ENCODE results near the gene FGD2. TPM values are rescaled to one million over a fixed set of nuclear protein-coding genes. Genes with fewer than 3 reads are reported as not detected.

The FGD2 gene
- polyA plus RNA-seq, 3 donors from 2014 or later = 0.77 to 3.6 (median 1.9) TPM

DNA sequence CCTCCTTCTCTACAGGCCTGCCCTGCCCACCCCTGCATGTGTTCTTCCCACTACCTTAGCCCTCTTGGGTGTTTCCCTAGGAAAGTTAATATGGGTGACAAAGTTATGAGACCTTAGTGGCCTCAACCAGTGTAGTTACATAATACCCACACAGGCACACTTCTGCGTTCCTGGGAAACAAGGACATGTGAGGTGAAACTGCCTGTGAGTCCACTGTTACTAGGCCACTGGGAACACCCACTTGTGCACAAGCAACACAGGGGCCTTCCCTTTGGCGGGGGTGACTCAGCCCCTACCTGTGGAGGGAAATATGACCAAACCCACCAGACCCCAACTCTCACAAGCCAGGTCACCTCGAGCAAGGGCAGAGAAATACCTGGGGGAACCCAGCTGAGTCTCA, 38.2 kb upstream of the FGD2 start:
- peaks cover 3 to 40% (median 12%) of the 10 kb centered on the region in 3 donors for H3K36me3 Mint-ChIP-seq
- H3K4me3 Mint-ChIP-seq = no peak overlapping the region
- H3K9me3 Mint-ChIP-seq = no peaks in the 10 kb centered on the region
- no peak for DNase-seq
- H3K4me1 Mint-ChIP-seq = peaks cover 13 to 20% of the 10 kb centered on the region in 2 donors
- H3K27ac Mint-ChIP-seq = peak overlapping the region in 1 of 6 donors; percentile 36
- H3K27me3 Mint-ChIP-seq (ENCODE audit: low read depth in 3 of 3) = peaks cover 0 to 10% (median 2%) of the 10 kb centered on the region in 3 donors

DNA sequence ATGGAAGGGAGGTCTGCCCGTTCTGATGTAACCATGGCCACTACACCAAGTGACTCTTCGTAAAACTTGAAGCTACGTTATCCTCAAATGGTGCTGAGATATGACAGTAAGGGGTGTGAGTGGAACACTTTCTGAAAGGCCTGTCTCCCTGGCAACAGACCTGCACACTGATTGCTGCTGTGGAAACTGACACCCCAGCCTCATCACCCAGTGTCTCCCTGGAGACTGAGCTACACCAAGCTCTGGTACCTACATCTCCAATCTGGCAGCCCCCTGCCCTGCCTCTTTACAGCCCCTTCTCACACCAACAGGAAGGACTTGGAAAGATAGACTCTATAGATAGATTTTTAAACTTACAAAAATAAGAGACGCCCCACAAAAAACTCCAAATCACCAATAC, 37.7 kb upstream of the FGD2 start:
- Mint-ChIP-seq H3K27me3 (ENCODE audit: low read depth in 3 of 3) (peaks cover 0 to 6% (median 2%) of the 10 kb centered on the region in 3 donors), H3K27ac (no peak overlapping the region), H3K9me3 (no peaks in the 10 kb centered on the region), H3K36me3 (peaks cover 6 to 44% (median 12%) of the 10 kb centered on the region in 3 donors), H3K4me3 (no peak overlapping the region), H3K4me1 (peaks cover 12 to 17% of the 10 kb centered on the region in 2 donors)
- no peak for DNase-seq

DNA sequence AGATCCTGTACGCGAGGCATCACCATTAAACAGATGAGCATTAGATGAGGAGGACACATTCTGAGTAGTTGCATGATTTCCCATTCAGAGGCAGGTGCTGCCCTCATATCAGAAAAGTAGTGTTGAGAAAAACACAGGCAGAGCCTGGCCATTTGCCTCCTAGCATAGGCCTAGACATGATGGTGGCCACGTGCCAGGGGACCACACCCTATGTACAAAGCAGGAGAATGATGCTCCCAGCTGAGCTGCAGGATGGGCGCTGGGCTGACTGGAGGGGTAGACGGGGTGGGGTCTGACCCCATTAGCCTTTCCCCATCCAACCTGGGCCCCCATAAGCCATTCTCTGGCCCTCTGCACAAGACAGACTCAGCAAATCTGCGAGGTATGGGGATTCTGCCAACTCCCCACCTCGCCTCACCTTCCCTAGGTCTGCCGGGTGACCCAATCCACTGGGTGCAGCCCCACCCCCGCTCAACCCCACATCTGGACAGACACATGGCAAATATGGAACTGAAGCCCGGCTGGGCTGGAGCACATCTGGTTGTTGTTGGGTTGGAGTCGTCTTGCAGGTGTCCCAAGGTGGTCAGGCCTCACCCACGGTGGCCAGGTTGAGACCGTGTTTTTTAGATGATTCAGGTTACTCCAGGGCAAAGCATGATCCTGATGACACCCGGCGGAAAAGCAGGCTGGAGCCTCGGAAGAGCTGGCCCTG, 37.0 kb upstream of the FGD2 start:
- Mint-ChIP-seq H3K27me3 (ENCODE audit: low read depth in 3 of 3) (peaks cover 0 to 5% (median 2%) of the 10 kb centered on the region in 3 donors), H3K4me1 (peaks cover 5 to 11% of the 10 kb centered on the region in 2 donors), H3K9me3 (no peaks in the 10 kb centered on the region), H3K4me3 (no peak overlapping the region), H3K36me3 (peaks cover 7 to 49% (median 12%) of the 10 kb centered on the region in 3 donors), H3K27ac (peak overlapping the region in 1 of 6 donors; percentile 12)
- DNase-seq = no peak

DNA sequence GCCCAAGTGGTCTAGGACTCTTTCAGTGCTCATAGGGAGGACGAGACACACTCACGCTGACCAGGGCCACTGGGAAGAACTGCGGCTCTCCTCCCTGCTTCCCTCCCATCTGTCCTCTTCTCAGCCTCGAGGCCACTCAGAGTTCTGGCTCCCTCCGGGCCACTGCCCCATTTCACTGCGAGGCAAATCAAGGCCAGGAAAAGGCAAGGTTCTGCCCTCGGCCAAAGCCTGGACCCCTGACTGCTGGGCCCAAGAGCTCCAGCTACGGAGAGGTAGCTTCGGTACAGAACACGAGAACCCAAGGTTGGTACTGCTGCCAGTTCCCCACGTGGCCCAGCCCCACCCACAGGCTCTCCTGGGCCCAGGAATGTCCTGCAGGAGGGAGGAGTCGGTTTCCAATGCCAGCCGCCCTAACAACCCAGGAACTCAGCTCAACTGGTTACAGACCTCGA, 36.2 kb upstream of the FGD2 start:
- Mint-ChIP-seq H3K4me3 (no peak overlapping the region), H3K4me1 (peaks cover 0 to 4% of the 10 kb centered on the region in 2 donors), H3K27me3 (ENCODE audit: low read depth in 3 of 3) (peaks cover 0 to 5% (median 2%) of the 10 kb centered on the region in 3 donors), H3K9me3 (no peaks in the 10 kb centered on the region), H3K27ac (no peak overlapping the region), H3K36me3 (peaks cover 11 to 49% (median 19%) of the 10 kb centered on the region in 3 donors)
- DNase-seq = no peak

GRCh38 chr6:36969988-36970891, 35.2 kb upstream of the FGD2 start:
- no peak overlapping the region for H3K4me3 Mint-ChIP-seq
- H3K36me3 Mint-ChIP-seq = peaks cover 11 to 57% (median 19%) of the 10 kb centered on the region in 3 donors
- H3K27me3 Mint-ChIP-seq (ENCODE audit: low read depth in 3 of 3) = peaks cover 0 to 5% (median 2%) of the 10 kb centered on the region in 3 donors
- H3K9me3 Mint-ChIP-seq = no peaks in the 10 kb centered on the region
- DNase-seq = no peak
- H3K4me1 Mint-ChIP-seq = no peaks in the 10 kb centered on the region
- peak overlapping the region in 2 of 6 donors; percentile 46 to 48 for H3K27ac Mint-ChIP-seq

- H3K27ac Mint-ChIP-seq = no peak overlapping the region
- no peak for DNase-seq
- no peaks in the 10 kb centered on the region for H3K9me3 Mint-ChIP-seq
- peaks cover 15 to 64% (median 24%) of the 10 kb centered on the region in 3 donors for H3K36me3 Mint-ChIP-seq
- no peaks in the 10 kb centered on the region for H3K4me1 Mint-ChIP-seq
- H3K4me3 Mint-ChIP-seq = no peak overlapping the region
- H3K27me3 Mint-ChIP-seq (ENCODE audit: low read depth in 3 of 3) = peaks cover 0 to 5% (median 2%) of the 10 kb centered on the region in 3 donors
These were observed 34.3 kb upstream of the FGD2 start for GRCh38 chr6:36970892-36971842.

DNA sequence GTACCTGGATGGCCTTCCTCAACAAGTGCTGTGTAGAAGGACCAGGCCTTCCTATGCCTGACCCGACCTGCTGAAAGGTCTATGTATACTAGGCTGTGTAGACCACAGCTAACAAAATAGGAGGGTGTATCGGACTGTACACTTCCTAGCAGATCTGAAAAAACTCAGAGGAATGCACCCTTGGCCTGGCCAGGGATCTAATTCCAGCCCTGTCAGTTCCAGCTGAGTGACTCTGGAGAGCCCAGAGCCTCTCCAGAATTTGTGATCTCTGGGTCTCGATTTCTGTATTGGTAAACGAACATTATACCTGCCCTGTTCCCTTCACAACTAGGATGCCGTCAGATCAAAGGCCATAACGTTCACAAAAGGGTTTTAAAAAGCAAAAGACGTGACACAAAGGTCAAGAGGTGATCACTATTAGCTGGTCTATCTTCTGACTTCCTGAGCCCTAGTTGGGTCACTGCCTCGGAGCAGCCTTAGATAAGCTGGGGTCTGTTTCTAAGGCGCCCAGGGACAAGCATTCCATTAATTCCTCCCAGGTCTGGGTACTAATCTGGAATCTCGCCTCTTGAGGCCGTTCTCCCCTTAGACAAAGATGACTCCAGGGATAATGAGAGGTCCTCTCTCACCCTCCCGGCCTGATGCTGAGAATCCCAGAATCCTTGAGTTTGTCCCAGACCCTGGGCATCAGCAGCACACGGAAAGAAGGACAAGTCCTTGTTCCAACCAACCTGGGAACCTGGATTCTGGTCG, 33.4 kb upstream of the FGD2 start:
- DNase-seq = no peak
- no peak overlapping the region for H3K4me3 Mint-ChIP-seq
- peak overlapping the region in 1 of 6 donors; percentile 74 for H3K27ac Mint-ChIP-seq
- no peaks in the 10 kb centered on the region for H3K4me1 Mint-ChIP-seq
- peaks cover 15 to 64% (median 24%) of the 10 kb centered on the region in 3 donors for H3K36me3 Mint-ChIP-seq
- peaks cover 0 to 7% (median 0%) of the 10 kb centered on the region in 3 donors for H3K27me3 Mint-ChIP-seq (ENCODE audit: low read depth in 3 of 3)
- no peaks in the 10 kb centered on the region for H3K9me3 Mint-ChIP-seq

GRCh38 chr6:36973190-36973589, 32.3 kb upstream of the FGD2 start:
- no peaks in the 10 kb centered on the region for H3K4me1 Mint-ChIP-seq

DNA sequence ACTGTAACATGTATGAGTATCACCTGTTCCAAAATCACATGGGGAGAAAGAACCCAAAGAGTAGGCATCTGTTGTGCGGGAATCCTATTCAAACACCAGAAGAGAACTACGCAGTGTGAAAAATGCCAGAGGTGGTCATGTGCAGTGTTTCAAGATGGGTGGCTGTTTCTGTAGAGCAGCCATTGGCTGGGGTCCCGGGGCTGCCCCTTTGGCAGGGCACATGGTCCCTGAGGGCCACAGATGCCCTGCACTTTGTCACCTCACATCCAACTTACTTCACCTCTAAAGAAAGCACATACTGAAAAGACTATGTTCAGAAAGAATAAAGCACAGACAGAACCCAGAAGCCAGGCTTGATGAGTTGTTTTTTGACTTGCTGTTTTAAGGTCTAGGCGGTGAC, 31.8 kb upstream of the FGD2 start:
- Mint-ChIP-seq H3K27ac (no peak overlapping the region), H3K9me3 (no peaks in the 10 kb centered on the region), H3K4me3 (peak overlapping the region in 1 of 5 donors; percentile 4), H3K4me1 (no peaks in the 10 kb centered on the region), H3K27me3 (ENCODE audit: low read depth in 3 of 3) (peaks cover 0 to 6% (median 0%) of the 10 kb centered on the region in 3 donors), H3K36me3 (peaks cover 20 to 59% (median 24%) of the 10 kb centered on the region in 3 donors)
- DNase-seq = no peak

More at GRCh38 chr6:36973190-36973589, 32.3 kb upstream of the FGD2 start:
- Mint-ChIP-seq H3K4me3 (no peak overlapping the region), H3K27me3 (ENCODE audit: low read depth in 3 of 3) (peaks cover 0 to 6% (median 0%) of the 10 kb centered on the region in 3 donors), H3K9me3 (no peaks in the 10 kb centered on the region), H3K36me3 (peaks cover 20 to 60% (median 24%) of the 10 kb centered on the region in 3 donors), H3K27ac (no peak overlapping the region)
- no peak for DNase-seq

DNA sequence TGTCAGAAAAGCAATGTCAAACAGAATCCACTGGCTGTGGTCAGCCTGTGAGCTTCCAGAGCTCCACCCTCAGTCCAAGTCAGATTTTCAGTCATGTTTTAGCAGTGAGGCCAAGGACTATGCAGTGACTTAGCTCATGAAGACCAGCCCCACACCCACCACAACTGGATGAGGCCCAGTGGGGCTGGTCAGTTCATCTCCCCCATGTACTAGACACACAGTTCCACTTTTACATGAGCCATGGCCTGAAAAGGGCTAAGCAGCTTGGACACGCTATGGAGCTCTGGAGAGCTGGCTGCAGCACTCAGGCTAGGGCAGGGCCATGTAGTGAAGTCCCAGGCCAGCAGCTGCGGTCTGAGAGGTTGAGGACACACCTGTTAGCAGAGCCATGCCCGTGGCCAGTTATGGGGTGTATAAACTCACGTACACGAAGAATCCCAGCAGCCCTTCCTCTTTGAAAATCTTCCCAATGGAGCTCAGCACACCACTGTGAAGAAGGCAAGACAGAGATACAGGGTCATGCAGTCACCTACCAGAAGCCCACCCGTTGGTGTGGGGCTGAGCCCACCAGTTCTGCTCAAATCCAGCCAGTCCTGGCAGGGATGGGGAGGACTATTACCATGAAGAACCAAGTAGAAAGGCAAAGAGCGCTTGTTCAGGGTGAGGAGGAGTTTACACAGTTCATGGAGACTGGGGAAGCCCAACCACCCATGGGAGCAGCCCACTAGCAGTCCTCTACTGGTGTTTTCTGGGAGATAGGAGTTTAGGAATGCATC, 30.0 kb upstream of the FGD2 start:
- Mint-ChIP-seq H3K36me3 (peaks cover 17 to 49% (median 21%) of the 10 kb centered on the region in 3 donors), H3K4me3 (no peak overlapping the region), H3K9me3 (no peaks in the 10 kb centered on the region), H3K27me3 (ENCODE audit: low read depth in 3 of 3) (peaks cover 0 to 3% (median 0%) of the 10 kb centered on the region in 3 donors), H3K27ac (no peak overlapping the region), H3K4me1 (peaks cover 10 to 16% of the 10 kb centered on the region in 2 donors)
- no peak for DNase-seq

GRCh38 chr6:36976007-36976264, 29.5 kb upstream of the FGD2 start:
- peaks cover 17 to 49% (median 21%) of the 10 kb centered on the region in 3 donors for H3K36me3 Mint-ChIP-seq
- no peak for DNase-seq
- H3K27me3 Mint-ChIP-seq (ENCODE audit: low read depth in 3 of 3) = peaks cover 0 to 3% (median 0%) of the 10 kb centered on the region in 3 donors
- no peak overlapping the region for H3K27ac Mint-ChIP-seq
- H3K4me1 Mint-ChIP-seq = peaks cover 13 to 22% of the 10 kb centered on the region in 2 donors
- H3K4me3 Mint-ChIP-seq = no peak overlapping the region
- H3K9me3 Mint-ChIP-seq = peaks cover 0 to 2% (median 0%) of the 10 kb centered on the region in 6 donors

DNA sequence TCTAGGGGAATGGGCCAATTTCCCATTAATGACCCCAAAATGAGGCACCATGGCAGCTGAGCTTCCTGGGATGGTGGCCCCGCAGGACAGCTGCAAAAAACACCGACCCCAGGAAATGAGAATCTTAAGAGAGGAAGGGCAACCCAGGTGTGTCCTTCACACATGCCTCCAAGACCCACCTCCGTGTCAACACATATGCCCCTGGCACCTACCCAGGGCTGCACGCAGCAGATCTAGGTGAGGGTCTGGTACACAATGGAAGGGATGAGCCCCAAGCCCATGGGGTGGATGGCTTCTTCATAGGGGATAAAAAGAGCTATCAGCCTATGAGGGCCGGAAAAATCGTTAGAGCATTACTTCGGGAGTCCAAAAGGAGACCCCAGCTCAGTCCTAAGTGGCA, 28.9 kb upstream of the FGD2 start:
- peaks cover 16 to 24% of the 10 kb centered on the region in 2 donors for H3K4me1 Mint-ChIP-seq
- peaks cover 0 to 2% (median 0%) of the 10 kb centered on the region in 6 donors for H3K9me3 Mint-ChIP-seq
- no peak overlapping the region for H3K4me3 Mint-ChIP-seq
- H3K27me3 Mint-ChIP-seq (ENCODE audit: low read depth in 3 of 3) = peaks cover 0 to 3% (median 0%) of the 10 kb centered on the region in 3 donors
- no peak overlapping the region for H3K27ac Mint-ChIP-seq
- no peak for DNase-seq
- H3K36me3 Mint-ChIP-seq = peaks cover 17 to 49% (median 20%) of the 10 kb centered on the region in 3 donors
